Measurements from ENCODE around the gene YBX3.
A peak's percentile ranks its signal among the peaks of the same experiment; 100 is the strongest.

The YBX3 gene

GRCh38 chr12:10715491-10715890 lies 7.6 kb downstream of the YBX3 start:
- Histone ChIP-seq H3K4me1 (peaks cover 37% of the 10 kb centered on the region), H3K36me3 (peaks cover 68% of the 10 kb centered on the region), H3K27me3 (no peaks in the 10 kb centered on the region), H3K27ac (no peak overlapping the region), H4K20me1 (peaks cover 64% of the 10 kb centered on the region), H3K9ac (no peak overlapping the region), H3K4me3 (no peak overlapping the region), H3K9me3 (no peaks in the 10 kb centered on the region), H3K4me2 (no peak overlapping the region)
- no peak for TF ChIP-seq Cebpa-rat (IDR thresholded peaks at IDR 0.05)

GRCh38 chr12:10709808-10710207 lies 13.3 kb downstream of the YBX3 start:
- H3K4me1 ChIP-seq = peaks cover 32% of the 10 kb centered on the region
- peak overlapping the region; percentile 36; the same call in 1 of the 2 replicates for H3K9ac ChIP-seq
- H3K4me2 ChIP-seq = peak overlapping the region; percentile 66
- no peaks in the 10 kb centered on the region for H3K9me3 ChIP-seq
- 0 out of 2 replicates have a peak overlapping the region, but pooled peaks have one; percentile 1 for H3K4me3 ChIP-seq
- H3K27ac ChIP-seq = peak overlapping the region; percentile 78
- peaks cover 16% of the 10 kb centered on the region; the same call in 1 of the 2 replicates for H4K20me1 ChIP-seq
- H3K27me3 ChIP-seq = no peaks in the 10 kb centered on the region
- peaks cover 86% of the 10 kb centered on the region for H3K36me3 ChIP-seq
- no peak for TF ChIP-seq Cebpa-rat (IDR thresholded peaks at IDR 0.05)

- peak overlapping the region; percentile 78 for H3K27ac ChIP-seq
- H3K36me3 ChIP-seq = peaks cover 85% of the 10 kb centered on the region
- no peak for TF ChIP-seq Cebpa-rat (IDR thresholded peaks at IDR 0.05)
- peak overlapping the region; percentile 36; the same call in 1 of the 2 replicates for H3K9ac ChIP-seq
- H3K9me3 ChIP-seq = no peaks in the 10 kb centered on the region
- peak overlapping the region; percentile 1; the same call in 1 of the 2 replicates for H3K4me3 ChIP-seq
- no peaks in the 10 kb centered on the region for H3K27me3 ChIP-seq
- H3K4me2 ChIP-seq = peak overlapping the region; percentile 66
- H3K4me1 ChIP-seq = peaks cover 32% of the 10 kb centered on the region
- peaks cover 20% of the 10 kb centered on the region; the same call in 1 of the 2 replicates for H4K20me1 ChIP-seq
These were observed 14.3 kb downstream of the YBX3 start for GRCh38 chr12:10708862-10709261.

GRCh38 chr12:10705655-10706054 lies 17.5 kb downstream of the YBX3 start:
- TF ChIP-seq Cebpa-rat (IDR thresholded peaks at IDR 0.05) = no peak
- Histone ChIP-seq H3K4me1 (peaks cover 32% of the 10 kb centered on the region), H3K36me3 (peaks cover 86% of the 10 kb centered on the region), H3K9me3 (no peaks in the 10 kb centered on the region), H3K27me3 (no peaks in the 10 kb centered on the region), H3K4me3 (no peak overlapping the region), H3K9ac (no peak overlapping the region), H3K27ac (no peak overlapping the region), H3K4me2 (no peak overlapping the region), H4K20me1 (peaks cover 17% of the 10 kb centered on the region; the same call in 1 of the 2 replicates)

- Histone ChIP-seq H3K4me3 (no peak overlapping the region), H3K27me3 (no peaks in the 10 kb centered on the region), H3K9ac (no peak overlapping the region), H4K20me1 (peaks cover 12% of the 10 kb centered on the region; the same call in 1 of the 2 replicates), H3K27ac (no peak overlapping the region), H3K4me2 (no peak overlapping the region), H3K4me1 (no peaks in the 10 kb centered on the region), H3K9me3 (no peaks in the 10 kb centered on the region), H3K36me3 (peaks cover 91% of the 10 kb centered on the region)
- no peak for TF ChIP-seq Cebpa-rat (IDR thresholded peaks at IDR 0.05)
These were observed 21.3 kb downstream of the YBX3 start for GRCh38 chr12:10701843-10702242.

GRCh38 chr12:10701131-10701681 lies 21.9 kb downstream of the YBX3 start:
- Histone ChIP-seq H3K4me2 (no peak overlapping the region), H3K36me3 (peaks cover 89% of the 10 kb centered on the region)
- TF ChIP-seq Cebpa-rat (IDR thresholded peaks at IDR 0.05) = no peak

GRCh38 chr12:10700581-10700980 lies 22.5 kb downstream of the YBX3 start:
- no peak overlapping the region for H3K4me2 ChIP-seq

More at GRCh38 chr12:10701131-10701681, 21.9 kb downstream of the YBX3 start:
- Histone ChIP-seq H3K4me3 (no peak overlapping the region), H3K27ac (no peak overlapping the region), H3K4me1 (no peaks in the 10 kb centered on the region), H3K9ac (no peak overlapping the region), H3K9me3 (no peaks in the 10 kb centered on the region), H3K27me3 (no peaks in the 10 kb centered on the region), H4K20me1 (peaks cover 12% of the 10 kb centered on the region; the same call in 1 of the 2 replicates)

GRCh38 chr12:10697862-10698261 lies 25.3 kb downstream of the YBX3 start:
- peaks cover 8% of the 10 kb centered on the region; the same call in 1 of the 2 replicates for H4K20me1 ChIP-seq
- H3K4me2 ChIP-seq = no peak overlapping the region
- H3K4me3 ChIP-seq = no peak overlapping the region
- no peak for TF ChIP-seq Cebpa-rat (IDR thresholded peaks at IDR 0.05)
- H3K4me1 ChIP-seq = no peaks in the 10 kb centered on the region
- no peak overlapping the region for H3K27ac ChIP-seq
- no peaks in the 10 kb centered on the region for H3K9me3 ChIP-seq
- H3K27me3 ChIP-seq = no peaks in the 10 kb centered on the region
- no peak overlapping the region for H3K9ac ChIP-seq
- peaks cover 69% of the 10 kb centered on the region for H3K36me3 ChIP-seq

More at GRCh38 chr12:10700581-10700980, 22.5 kb downstream of the YBX3 start:
- Histone ChIP-seq H4K20me1 (peaks cover 12% of the 10 kb centered on the region; the same call in 1 of the 2 replicates), H3K27ac (no peak overlapping the region), H3K9me3 (no peaks in the 10 kb centered on the region), H3K9ac (no peak overlapping the region), H3K4me1 (no peaks in the 10 kb centered on the region), H3K4me3 (no peak overlapping the region), H3K36me3 (peaks cover 88% of the 10 kb centered on the region), H3K27me3 (no peaks in the 10 kb centered on the region)
- no peak for TF ChIP-seq Cebpa-rat (IDR thresholded peaks at IDR 0.05)

GRCh38 chr12:10697156-10697555 lies 26.0 kb downstream of the YBX3 start:
- no peak for TF ChIP-seq Cebpa-rat (IDR thresholded peaks at IDR 0.05)
- no peaks in the 10 kb centered on the region for H3K27me3 ChIP-seq

GRCh38 chr12:10690906-10691305 lies 32.2 kb downstream of the YBX3 start:
- Histone ChIP-seq H3K27me3 (no peaks in the 10 kb centered on the region), H3K36me3 (peaks cover 9% of the 10 kb centered on the region), H3K9ac (no peak overlapping the region), H4K20me1 (no peaks in the 10 kb centered on the region), H3K4me3 (no peak overlapping the region), H3K27ac (no peak overlapping the region), H3K4me2 (no peak overlapping the region), H3K4me1 (no peaks in the 10 kb centered on the region), H3K9me3 (peaks cover 17% of the 10 kb centered on the region)
- no peak for TF ChIP-seq Cebpa-rat (IDR thresholded peaks at IDR 0.05)

More at GRCh38 chr12:10697156-10697555, 26.0 kb downstream of the YBX3 start:
- Histone ChIP-seq H4K20me1 (peaks cover 8% of the 10 kb centered on the region; the same call in 1 of the 2 replicates), H3K4me1 (no peaks in the 10 kb centered on the region), H3K4me3 (no peak overlapping the region), H3K36me3 (peaks cover 62% of the 10 kb centered on the region), H3K27ac (no peak overlapping the region), H3K4me2 (no peak overlapping the region), H3K9ac (no peak overlapping the region), H3K9me3 (no peaks in the 10 kb centered on the region)
